NOMO-1 (cell line): ENCODE results near the gene PADI4.
A peak's percentile ranks its signal among the peaks of the same experiment; 100 is the strongest.

ENCODE experiments used
- DNase-seq, 2 experiments: peaks; one replicate each; lab custom pipeline; 2025; ENCODE audit not compliant: unreplicated experiment in 2 of 2; lab: John Stamatoyannopoulos, UW

The PADI4 gene

GRCh38 chr1:17307946-17308345 lies at the start of gene PADI4:
Gene PADI4, plus strand, starts transcription at chr1:17308197. Its CDS starts 26 bp downstream, at chr1:17308223.
- DNase-seq: peak; percentile 52 to 54

- DNase-seq: no peak
These were observed 49.3 kb upstream of the PADI4 start for GRCh38 chr1:17258758-17259130.

GRCh38 chr1:17259233-17259873 lies 48.6 kb upstream of the PADI4 start:
- no peak for DNase-seq

- no peak for DNase-seq
These were observed 47.7 kb upstream of the PADI4 start for GRCh38 chr1:17260264-17260663.

- no peak for DNase-seq
These were observed 47.3 kb upstream of the PADI4 start for GRCh38 chr1:17260738-17261137.

GRCh38 chr1:17263936-17264335 lies 44.1 kb upstream of the PADI4 start:
- DNase-seq: no peak

GRCh38 chr1:17264470-17264869 lies 43.5 kb upstream of the PADI4 start:
- no peak for DNase-seq

- no peak for DNase-seq
These were observed 42.8 kb upstream of the PADI4 start for GRCh38 chr1:17265162-17265561.

GRCh38 chr1:17265950-17266349 lies 42.0 kb upstream of the PADI4 start:
- DNase-seq: no peak

- no peak for DNase-seq
These were observed 36.9 kb upstream of the PADI4 start for GRCh38 chr1:17270891-17271765.

- DNase-seq: no peak
These were observed 35.9 kb upstream of the PADI4 start for GRCh38 chr1:17272066-17272465.

GRCh38 chr1:17272646-17273045 lies 35.4 kb upstream of the PADI4 start:
- peak in 1 of 2 experiments; percentile 10 for DNase-seq

GRCh38 chr1:17273096-17273495 lies 34.9 kb upstream of the PADI4 start:
- no peak for DNase-seq

- peak; percentile 37 to 48 for DNase-seq
These were observed 33.5 kb upstream of the PADI4 start for GRCh38 chr1:17274186-17275170.

- peak; percentile 43 to 62 for DNase-seq
These were observed 31.4 kb upstream of the PADI4 start for GRCh38 chr1:17276568-17276967.

GRCh38 chr1:17277511-17278159 lies 30.4 kb upstream of the PADI4 start:
- DNase-seq: no peak

- no peak for DNase-seq
These were observed 28.8 kb upstream of the PADI4 start for GRCh38 chr1:17278996-17279830.

GRCh38 chr1:17280436-17280835 lies 27.6 kb upstream of the PADI4 start:
- DNase-seq: no peak

GRCh38 chr1:17280894-17281293 lies 27.1 kb upstream of the PADI4 start:
- no peak for DNase-seq

- peak; percentile 98 to 99 for DNase-seq
These were observed 26.2 kb upstream of the PADI4 start for GRCh38 chr1:17281775-17282181.
